CD4-positive, alpha-beta T cell treated with Interleukin-2 at 100 ng/mL for 4 hours (primary cell): Measurements from ENCODE around the gene PRKAG2.
"Not testable (repeated sequence)": the region's sequence is repeated elsewhere in the genome, so short reads cannot be mapped to it uniquely, and the experiment has no call there.

ENCODE experiments used
- DNase-seq: peaks from one replicate; pipeline ENCODE4 v3.0.0-alpha.2; 2020; ENCODE audit warnings: low spot score

Gene PRKAG2

DNA sequence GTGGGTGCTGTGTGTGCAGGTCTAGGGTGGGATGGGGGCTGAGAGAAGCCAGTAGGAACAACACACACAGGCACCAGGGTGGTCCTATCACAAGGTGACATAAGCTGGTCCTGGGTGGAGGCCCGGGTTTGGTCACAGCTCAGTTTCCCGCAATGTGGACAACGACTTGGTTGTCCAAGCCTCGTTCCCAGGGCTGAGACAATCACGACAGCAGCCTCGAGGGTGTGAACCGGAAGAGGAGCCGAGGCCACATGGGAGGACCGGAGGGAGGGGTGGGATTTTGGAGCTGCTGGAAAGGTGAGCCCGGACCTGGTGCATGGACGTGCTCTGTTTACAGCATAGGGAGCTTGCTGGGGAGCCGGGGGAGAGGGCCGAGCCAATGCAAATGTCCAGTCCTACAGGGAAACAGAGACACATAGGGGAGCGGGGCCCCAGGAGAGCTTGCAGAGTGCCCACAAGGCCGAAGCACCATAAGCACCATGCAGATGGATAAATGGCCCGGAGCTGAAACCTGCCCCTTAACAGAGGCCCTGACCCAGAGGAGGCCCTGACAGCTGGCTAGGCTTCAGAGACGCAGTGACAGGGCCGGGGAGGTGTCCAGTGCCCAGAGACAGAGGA lies 92.8 kb downstream of the PRKAG2 start:
- DNase-seq: no peak

DNA sequence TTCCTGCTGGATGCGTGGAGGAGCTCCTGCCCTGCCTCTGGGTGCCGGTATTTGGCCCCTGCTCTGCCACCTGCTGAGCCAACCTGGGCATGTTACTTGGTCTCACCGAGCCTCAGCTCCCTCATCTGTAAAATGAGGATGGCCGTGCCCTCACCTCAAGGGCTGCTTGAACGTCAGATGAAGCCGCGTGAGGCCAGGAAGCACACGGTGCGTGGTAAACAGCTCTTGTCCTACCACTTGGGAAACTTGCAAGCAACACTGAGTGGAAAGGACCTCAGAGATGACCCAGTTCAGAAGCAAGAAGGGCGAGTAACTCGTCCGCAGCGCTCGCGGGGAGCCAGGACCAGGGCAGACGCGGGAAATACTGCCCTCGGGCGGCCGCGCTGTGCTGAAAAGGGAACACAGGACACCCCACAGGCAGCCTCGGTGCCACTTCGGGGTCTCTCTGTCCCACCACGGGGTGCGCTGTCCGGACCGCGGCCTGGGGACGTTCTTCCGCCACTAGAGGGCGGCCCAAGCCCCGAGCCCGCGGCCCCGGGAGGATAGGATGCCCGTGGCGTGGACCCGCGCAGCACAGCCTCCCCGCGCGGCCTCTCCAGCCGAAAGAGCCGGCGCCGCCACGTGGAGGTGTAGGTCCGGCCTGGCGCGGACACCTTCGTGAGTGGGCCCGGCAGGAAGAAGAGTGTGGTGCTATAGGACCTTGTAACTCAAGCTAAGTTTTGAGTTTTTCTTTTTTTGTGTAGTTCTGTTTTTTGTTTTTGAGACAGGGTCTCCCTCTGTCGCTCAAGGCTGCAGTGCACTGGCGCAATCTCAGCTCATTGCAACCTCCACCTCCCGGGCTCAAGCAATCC lies 94.1 kb downstream of the PRKAG2 start:
- DNase-seq: peak; percentile 67

DNA sequence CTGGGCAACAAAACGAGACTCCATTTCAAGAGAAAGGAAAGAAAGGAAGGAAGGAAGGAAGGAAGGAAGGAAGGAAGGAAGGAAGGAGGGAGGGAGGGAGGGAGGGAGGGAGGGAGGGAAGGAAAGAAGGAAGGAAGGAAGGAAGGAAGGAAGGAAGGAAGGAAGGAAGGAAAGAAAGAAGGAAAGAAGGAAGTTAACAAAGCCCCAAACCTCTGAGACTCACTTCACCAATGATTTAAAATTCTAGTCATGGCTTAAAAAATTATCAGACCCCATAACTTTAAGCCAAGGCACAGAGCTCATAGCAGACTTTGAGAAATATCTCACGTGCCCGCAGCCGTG lies 94.7 kb downstream of the PRKAG2 start:
- not testable (repeated sequence) for DNase-seq

DNA sequence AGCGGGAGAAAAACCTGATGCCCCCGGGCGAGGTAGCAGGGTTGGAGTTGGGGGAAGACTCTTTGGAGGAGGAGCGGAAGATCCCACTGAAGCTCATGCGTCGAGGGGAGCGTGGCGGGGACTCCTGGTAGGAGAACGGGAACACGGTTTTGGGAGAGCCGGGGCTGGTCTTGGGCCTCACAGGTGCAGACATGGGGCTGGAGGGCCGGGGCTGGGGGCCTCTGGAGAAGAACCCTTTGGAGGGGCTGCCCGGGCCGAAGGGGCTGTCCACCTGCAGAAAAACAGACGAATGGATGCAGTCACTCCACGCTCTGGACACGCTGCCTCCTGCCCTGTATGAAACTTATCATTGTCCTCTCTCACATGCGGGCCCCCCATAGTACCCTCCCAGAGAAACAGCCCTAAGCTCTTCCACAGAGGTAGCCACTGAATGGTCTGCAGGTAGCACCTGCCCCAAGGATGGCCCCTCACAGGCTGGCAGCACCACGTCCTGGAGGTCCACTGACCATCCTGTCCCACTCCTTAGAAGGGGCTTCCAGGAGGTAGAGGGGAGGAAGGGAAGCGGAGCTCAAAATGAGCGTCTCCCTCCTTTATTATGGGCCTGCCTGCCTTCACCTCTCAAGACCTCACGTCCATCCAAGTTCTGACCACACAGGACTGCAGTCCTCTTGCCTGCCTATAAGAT lies 95.6 kb downstream of the PRKAG2 start:
- no peak for DNase-seq

DNA sequence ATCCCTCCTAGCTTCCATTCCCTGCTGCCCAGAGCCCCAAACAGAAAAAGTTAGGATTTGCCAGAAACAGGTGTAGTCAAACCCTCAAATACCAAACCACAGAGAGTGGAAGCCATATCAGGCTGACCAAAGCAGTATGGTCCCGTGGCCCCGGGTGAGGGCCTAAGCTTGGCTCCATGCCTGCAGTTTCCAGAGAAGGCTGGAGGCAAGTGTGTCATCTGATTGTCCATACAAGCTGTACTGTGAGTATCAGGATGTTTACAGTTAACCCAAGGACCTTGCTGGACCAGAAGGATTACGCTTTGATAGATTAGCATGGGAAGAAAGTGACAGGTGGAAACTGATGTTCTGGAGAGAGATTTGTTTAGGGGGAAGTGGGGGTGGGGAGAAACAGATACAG lies 96.3 kb downstream of the PRKAG2 start:
- no peak for DNase-seq

DNA sequence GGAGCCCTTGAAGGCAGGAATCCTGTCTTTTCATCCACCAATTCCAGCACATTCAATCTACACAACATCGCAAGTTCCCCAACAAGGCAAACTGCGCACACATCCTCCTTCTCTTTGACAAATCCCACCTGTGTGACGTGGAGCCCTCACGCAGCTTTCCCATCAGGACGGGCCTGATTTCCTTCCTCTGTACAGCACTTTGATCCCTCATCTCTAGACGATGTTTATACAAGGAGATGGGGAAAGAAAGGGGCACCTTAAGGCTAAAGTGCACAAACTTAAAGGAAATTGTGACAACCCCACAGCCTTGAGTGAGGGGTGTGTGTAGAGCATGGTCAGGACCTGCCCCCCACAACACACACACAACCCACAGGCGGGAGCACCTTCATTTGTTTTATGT lies 97.2 kb downstream of the PRKAG2 start:
- DNase-seq: no peak

DNA sequence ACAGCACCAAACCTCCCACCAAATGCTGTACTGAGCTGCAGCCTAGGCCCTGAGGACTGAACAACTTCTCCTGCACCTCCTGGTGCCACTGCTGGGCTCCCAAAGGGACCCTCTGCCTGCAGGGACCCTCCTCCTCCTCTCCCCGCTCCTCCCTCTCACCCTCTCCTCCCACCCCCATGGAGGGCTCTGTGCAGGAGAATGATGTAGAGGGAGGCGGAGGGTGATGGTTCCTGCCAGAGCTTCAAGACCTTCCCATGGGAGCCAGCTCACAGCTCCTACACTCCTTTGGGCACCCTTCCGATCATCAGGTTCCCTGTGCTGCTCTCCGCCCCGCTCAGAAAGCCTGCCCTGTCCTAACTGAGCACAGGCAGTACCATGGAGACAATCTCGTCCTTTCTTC lies 97.7 kb downstream of the PRKAG2 start:
- no peak for DNase-seq

DNA sequence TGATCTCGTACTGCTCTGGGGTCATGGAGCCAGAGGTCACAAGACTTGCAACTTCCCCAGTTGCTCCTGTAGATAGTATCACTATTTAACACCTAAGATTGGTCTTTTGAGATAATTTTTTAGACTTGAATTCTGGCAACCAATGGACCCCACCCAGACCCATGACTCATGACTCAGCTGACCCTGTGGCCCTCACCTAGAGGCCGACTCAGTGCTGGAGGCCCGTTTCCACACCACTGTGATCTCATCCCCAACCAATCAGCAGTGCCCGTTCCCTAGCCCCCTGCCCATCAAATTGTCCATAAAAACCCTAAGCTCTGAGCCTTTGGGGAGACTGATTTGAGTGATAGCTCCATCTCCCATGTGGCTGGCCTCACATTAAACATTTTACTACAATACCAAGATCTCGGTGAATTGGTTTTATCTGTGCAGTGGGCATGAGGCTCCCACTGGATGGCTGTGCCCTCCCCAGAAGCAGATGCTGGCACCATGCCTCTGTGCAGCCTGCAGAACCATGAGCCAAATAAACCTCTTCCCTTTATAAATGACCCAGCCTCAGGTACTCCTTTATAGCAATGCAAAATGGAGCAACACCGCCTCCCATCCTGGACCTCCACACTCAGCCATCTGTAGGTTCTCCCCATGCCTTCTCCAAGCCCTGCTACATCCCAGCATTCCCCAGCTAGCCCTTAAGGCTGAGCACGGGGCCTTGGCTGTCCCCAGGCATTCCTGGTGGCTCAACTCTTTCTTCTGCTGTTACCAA lies 98.8 kb downstream of the PRKAG2 start:
- DNase-seq: no peak

DNA sequence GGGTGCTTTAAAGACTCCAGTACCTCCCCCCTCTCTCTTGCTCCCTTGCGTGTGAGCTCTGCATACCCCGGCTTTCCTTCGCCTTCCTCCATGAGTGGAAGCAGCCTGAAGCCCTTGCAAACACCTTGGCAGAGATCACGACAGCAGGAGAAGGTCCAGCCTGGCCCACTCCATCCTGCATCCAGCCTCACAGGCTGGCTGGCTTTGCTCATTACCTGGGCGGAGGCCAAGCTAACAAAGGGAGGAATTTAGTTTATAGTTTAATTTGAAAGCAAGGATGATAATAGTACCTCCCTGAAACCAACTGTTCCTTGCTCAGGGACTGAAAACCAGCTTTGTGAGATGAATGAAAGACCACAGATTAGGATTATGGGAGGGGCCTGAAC lies 99.4 kb downstream of the PRKAG2 start:
- no peak for DNase-seq

DNA sequence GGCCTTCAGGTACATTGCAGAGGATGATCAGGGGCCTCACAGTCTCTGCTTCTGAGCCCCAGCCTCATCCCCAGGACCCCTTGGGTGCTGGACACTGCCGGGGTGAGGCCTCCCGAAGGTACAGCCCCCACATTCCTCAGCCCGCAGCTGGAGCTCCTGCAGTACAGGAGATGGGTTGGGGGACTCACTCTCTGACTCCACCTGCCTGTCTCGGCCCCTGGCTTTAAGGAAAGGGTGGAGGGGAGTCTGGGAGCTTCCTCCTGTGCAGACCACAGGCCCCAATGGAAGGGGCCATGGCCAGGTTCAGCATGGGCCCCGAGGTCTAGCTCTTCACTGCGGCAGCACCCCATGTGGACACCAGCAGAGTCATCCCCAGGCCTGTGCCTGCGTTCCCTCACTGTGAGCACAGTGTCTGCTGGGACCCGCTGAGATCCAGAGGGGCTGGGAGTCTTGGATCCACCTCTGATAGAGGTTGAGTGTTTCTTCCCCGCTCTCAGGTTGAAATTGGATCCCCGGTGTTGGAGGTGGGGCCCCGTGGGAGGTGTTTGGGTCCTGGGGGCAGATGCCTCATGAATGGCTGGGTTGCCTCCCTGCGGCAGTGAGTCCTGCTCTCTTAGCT lies 99.9 kb downstream of the PRKAG2 start:
- no peak for DNase-seq

DNA sequence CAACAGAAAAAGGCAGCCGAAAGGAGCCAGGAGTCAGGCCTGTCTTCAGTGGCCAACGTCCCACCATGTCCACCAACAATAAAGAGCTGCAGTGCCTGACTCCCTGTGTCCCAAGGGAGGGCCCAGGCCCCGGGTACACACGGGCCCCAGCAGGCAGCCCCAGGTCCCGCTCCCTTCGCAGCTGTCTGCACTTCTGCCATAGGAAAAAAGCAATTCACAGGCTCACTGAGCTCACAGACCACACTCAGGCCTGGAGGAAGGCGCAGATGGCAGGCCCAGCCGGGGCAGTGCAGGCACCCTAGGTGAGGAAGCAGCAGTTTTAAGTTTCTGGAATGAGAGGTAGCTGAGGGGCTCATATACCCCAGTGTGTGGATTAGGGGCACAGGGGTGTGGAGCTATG lies 100.5 kb downstream of the PRKAG2 start:
- DNase-seq: no peak

DNA sequence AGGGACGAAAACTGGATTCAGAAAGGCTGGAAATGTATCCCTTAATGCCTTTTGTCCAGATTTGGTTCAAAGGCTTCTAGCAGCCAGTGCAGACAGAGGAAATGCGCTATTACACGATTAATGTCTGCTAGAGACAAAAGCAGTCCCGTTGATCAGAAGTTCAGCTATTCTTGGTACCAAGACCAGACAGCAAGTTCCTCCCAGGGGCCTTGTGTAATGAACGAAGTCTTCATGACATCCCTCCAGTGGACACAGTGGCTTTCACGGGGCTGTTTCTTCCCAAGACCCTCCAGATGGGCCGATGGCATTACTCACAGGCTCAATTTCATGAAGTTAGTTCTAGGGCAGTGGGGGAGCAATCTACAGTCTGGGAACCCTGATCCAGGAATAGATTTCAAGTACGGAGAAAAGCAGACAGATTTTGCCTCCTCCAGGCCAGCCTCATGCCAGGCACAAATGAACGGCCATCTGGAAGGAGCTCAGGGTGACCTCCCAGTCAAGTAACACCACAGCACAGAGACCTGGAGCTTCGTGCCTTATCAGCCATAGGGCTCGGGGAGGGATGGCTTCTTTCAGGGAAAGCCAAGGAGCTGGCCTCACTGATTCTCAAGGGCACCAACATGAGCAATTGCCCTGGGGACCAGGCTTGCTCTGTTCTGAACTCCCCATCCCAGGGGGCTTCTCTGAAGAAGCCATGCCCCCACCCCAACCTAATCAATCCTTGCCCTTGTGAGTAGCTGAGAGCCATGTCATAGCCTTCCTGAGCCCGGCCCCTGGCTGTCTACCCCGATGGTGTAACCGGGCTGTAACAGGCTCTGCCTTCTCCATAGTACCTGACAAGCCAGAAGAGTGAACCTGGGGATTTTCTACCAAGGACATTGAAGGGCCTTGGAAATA lies 101.1 kb downstream of the PRKAG2 start:
- no peak for DNase-seq

DNA sequence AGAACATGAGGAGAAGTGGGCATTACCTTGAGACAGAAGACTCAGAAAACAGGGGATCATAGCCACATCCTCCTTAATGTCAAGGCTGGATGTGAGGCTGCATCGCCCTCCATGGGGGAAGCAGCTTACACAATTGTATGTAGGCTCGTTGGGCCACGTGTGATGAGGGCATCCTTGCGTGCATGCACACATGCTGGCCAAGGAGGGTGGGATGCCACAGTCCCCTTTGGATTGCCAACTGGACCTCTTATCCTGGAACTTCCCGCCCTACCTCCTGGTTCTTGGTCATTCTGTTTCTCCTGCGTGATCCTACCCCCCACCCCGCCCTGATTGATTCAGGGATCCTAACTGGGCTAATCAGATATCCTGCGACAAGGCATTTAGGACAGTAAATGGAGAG lies 102.0 kb downstream of the PRKAG2 start:
- DNase-seq: no peak

DNA sequence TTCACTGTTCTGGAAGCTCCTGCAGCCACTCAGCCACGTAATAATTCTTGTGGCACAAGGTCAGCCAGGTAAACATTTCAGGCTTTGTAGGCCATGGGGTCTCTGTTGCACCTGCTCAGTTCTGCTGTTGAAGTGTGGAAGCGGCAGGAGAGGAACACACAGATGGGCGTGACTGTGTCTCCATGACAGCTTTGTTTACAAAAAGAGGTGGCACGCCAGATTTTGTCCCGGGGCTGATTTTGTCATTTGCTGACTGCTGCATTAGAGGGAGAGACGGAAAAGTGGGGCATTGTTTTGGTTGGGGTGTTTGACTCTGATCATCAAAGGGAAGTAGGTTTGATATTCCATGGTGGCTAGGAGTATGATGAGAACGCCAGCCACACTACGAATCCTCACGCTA lies 103.1 kb downstream of the PRKAG2 start:
- no peak for DNase-seq

DNA sequence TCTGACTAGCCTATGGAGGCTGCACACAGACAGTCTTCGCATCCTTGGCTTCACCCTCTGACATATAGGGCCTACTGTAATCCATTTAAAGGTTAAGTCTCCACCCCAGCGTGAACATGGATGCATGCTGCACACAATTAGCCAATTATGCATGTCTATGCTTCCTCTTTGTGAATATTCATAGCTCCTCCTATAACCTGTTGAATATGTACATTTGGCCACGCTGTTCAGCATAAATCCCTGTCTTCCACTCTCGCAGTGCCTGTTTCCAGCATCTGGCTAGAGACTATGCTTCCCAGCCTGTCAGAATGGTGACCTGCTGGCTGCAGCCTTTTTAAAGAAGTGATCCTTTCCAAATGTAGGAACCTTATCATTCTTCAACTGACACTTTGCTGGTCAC lies 106.7 kb downstream of the PRKAG2 start:
- no peak for DNase-seq

DNA sequence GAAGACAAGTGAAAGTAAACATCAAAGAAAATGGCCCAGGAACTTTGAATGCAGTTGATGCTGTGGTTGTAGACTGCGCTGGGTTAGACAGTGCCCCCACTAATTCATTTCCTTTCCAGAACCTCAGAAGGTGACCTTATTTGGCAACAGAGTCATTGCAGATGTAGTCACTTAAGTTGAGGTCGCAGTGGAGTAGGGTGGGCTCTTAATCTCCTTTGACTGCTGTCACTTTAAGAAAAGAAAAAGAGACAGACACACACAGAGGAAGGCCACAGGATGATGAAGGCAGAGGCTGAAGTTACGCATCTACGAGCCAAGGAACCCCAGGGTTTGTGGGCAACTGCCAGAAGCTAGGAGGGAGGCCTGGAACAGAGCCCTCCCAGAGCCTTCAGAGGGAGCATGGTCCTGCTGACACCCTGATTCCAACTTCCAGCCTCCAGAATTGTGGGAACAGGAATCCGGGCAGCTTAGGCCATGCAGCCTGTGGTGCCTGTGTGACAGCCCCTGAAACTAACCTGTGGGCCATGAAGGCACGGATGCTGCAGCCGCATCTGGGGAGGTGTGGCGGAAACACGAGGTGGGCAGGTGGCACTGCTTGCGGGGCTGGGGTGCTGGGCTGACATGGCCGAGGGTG lies 107.6 kb downstream of the PRKAG2 start:
- peak; percentile 64 for DNase-seq

DNA sequence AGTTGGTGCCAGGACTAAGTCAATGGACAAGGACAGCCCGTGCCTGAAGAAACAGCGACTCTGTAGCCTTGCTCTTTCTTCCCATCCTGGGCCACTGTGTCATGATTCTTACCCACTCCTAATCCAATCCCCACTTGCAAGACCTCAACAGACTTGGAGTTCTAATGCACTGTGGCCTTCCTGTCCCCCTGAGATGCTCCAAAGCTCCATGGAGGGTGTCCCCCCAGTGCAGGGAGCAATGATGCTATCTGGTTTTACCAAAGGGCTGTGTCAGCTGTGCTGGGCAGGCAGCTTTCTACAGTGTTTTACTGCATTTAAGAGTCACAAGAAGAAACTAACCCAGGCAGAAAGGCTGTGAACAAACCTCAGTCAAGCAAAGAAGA lies 108.1 kb downstream of the PRKAG2 start:
- DNase-seq: no peak

DNA sequence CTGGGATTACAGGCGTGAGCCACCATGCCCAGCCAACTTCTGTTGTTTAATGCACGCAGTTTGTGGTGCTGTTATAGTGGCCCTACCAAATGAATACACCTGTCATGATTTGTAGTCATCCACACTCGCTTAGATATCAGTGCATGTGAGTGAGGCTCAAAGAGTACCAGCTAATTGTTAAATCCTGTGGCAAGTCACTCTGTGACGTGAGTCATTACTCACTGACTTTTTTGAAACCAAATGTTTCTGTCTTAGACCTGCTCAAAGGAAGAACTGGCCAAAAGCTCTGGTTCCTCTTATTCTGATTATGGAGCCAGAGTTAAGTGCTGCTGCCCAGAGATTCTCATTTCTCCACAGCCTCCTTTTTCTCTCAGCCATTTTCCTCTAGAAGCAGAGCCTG lies 109.4 kb downstream of the PRKAG2 start:
- DNase-seq: peak; percentile 17

DNA sequence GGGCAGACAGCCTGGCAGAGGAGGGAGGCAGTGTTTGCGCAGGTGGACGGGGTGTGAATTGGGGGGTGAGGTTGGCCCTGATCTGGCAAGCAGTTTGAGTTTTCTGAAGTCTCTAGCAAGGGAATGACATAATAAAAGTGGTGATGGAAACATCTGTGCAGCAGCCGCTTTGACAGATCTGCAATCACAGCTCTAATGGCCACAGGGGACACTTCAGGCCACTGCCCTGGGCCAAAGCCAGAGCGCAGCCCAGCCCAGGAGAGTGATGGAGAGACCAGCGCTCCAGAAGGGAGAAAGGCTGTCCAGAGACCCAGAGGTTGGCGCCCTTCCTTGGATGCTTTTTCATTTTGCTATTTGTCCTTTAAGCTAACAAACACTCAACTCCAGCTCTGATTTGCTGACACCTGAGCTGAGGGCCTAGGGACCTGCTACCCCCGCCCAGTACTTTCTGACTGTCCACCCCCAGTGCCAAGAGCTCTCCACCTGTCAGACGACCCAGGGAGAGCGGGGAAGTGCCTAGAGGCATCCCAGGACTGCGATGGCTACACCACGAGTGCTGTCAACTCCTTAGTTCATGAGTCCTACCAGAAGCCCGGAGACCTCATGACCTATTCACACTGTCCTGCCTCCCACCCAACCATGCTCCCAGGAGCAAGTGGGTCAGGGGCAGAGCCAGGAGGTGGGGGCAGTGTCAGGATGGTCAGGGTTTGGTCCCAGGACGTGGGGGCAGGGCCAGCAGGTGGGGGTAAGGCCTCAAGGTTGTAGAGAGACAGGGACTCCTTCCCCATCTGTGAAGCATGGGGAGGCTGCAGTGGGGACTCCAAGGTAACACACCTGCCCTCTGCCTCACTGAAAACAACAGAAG lies 112.6 kb downstream of the PRKAG2 start:
- DNase-seq: no peak
